Nucleus accumbens (tissue), 56 donors: ENCODE results near the gene RABGEF1.
"Not testable (repeated sequence)": the region's sequence is repeated elsewhere in the genome, so short reads cannot be mapped to it uniquely, and the experiment has no call there.

Experiments
- DNase-seq, 56 donors: peaks; one replicate each; lab custom pipeline; 2025; lab: John Stamatoyannopoulos, UW

RABGEF1 gene

GRCh38 chr7:66734006-66734405, 6.5 kb upstream of the RABGEF1 start:
- DNase-seq: no peak

DNA sequence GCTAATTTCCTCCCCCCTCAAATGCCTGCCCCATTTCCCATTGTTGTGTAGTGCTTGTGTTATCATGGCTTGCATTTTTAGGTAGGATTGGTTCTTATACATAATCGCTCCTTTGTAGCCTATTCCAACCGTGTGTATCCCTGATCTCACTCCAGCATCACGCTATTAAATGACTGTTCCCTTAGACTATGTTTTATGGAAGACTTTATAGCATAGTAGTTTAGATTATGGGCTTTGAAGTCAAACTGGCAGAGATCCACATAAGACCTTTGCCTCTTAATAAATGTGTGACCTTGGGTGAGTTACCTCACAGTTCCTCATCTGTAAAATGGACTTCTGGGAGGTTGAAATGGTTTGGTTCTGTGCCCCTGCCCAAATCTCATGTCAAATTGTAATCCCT, 5.4 kb upstream of the RABGEF1 start:
- no peak for DNase-seq

DNA sequence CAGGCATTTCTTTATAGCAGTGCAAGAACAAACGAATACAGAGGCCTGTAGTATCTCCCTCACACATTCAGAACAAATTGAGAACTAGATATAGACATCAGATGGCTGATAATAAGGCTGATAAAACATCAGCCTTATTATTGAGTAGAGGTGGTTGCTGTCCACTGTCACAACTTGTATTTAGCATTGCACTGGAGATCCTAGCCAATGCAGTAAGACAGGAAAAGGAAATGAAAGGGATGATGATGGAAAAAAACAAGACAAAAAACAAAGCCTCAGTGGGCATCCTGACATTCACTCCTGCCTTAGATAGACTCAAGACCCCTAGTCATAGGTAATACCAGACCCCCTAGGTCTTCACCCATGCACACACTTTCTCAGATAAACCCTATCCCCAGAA, 4.7 kb upstream of the RABGEF1 start:
- DNase-seq: no peak

- no peak for DNase-seq
Measured at GRCh38 chr7:66736892-66737291, 3.6 kb upstream of the RABGEF1 start.

- DNase-seq: no peak
Measured at GRCh38 chr7:66737667-66738066, 2.9 kb upstream of the RABGEF1 start.

GRCh38 chr7:66739477-66739876, 1.1 kb upstream of the RABGEF1 start:
- no peak for DNase-seq

DNA sequence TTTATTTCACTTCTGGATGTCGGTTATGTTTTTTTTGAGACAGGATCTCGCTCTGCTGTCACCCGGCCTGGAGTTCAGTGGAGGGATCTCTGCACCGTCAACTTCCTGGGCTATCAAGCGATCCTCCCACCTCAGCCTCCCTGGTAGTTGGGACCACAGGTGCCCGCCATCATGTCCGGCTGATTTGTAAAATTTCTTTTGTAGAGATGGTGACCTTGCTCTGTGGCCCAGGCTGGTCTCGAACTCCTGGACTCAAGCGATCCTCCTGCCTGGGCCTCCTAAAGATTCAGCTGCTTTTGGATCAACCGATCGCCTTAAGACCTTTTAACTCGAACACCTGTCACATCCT, 606 bp upstream of the RABGEF1 start:
- DNase-seq: peak in 1 of 56 donors; percentile 37

DNA sequence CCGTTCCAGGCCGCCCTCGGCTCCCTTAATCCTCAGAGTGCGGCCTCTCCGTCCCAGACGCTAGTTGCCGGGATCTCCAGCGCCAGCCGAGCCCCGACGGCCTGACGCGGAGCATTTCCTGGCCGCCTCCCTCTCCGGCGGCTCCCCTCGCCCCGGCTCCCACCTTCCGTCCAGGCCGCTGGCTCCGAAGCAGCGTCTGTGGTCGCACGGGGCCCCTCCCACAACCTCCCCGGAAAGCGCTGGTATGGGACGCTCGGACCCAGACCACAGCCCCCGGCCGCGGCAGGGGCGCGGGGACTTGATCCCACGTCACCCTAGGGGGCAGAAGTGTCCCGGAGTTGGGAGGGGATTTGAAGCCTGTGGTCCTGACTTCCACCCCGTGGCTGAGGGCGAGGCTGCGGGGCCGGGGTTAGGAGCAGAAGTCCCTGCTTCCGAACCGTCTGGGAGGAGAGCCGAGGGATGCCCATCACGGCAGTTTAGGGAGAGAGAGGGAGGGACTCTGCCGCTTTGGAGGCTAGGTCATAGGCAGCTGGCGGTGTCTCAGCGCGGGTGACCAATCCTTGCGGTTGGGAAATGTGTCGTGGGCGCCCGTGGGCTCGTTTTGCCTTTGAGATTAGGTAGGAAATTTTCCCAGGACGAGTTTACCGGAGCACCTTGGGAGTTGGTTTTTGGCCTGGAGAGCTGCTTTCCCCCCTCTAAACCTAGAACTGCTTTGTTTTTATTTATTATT, 612 bp downstream of the RABGEF1 start:
- DNase-seq: peak in 22 of 56 donors; percentile 12 to 74 (median 44)

DNA sequence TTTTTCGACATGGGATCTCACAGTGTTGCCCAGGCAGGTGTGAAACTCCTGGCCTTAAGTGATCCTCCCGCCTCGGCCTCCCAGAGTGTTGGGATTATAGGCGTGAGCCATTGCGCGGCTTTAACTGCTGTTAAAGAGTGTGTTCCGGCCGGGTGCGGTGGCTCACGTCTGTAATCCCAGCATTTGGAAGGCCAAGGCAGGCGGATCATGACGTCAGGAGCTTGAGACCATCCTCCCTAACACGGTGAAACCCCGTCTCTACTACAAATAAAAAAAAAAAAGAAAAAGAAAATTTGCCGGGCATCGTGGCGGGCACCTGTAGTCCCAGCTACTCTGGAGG, 1.1 kb downstream of the RABGEF1 start:
- no peak for DNase-seq

DNA sequence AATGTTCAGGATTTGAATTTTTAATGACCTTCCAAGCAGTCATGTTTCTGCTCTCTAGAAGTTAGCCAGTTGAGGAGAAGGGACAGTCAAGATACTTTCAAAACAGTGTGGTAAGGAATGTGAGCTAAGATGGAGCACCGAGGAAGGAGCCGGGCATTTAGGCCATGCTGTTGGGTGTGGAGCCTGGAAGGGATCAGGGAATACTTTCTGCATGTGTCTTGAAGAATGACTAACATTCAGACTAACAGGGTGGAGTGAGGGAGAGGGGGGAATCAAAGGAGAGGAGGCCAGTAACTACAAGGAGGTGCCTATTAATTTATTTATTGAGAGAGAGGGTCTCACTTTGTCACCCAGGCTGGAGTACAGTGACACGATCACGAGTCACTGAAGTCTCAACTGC, 1.8 kb downstream of the RABGEF1 start:
- DNase-seq: not testable (repeated sequence)

GRCh38 chr7:66743920-66744319, 3.4 kb downstream of the RABGEF1 start:
- no peak for DNase-seq

DNA sequence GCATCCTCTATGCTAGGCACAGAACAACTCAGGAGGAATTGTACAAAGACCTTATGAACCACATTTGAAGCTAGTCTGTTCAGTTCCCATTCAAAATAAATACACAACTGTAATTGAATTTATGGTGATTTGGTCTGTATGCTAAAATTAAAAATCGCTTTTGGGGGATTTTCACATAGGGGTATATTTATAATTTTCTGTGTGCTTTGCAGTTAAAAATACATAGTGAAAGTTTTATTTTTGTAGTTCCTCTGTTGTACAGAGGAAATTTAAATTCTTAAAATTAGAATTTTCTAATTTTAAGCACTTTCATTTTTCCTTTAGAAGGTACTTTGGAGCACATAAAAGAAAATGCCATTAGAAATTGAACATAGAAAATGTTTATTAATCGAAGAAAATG, 6.9 kb downstream of the RABGEF1 start:
- DNase-seq: no peak

DNA sequence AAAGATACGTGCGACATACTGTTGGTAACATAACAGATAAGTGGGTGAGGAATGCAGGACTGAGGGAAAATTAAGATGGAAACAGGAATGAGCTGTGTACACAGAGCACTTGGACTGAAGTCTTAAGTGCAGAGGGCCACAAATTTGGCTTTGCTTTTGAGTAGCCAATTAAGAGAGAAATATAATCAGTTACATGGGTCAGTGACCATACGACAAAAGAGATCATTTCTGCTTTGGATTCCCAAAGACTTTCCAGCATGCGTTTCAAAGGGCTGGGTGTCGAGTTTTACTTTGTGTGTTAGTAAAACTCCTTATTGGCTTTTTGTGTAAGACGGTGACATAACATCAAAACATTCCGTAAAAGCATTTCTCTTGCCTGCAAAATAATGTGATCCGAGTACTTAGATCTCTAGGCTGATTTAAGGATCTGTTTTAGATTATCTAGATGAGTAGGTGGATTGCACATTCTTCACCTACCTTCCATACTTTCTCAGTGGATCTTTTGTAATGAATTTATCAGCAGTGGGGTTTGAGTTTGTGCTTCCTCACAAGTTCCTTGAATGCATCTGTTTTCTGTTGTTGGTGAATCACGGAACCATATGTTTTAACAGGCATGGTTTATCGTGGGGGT, 7.5 kb downstream of the RABGEF1 start:
- DNase-seq: no peak

DNA sequence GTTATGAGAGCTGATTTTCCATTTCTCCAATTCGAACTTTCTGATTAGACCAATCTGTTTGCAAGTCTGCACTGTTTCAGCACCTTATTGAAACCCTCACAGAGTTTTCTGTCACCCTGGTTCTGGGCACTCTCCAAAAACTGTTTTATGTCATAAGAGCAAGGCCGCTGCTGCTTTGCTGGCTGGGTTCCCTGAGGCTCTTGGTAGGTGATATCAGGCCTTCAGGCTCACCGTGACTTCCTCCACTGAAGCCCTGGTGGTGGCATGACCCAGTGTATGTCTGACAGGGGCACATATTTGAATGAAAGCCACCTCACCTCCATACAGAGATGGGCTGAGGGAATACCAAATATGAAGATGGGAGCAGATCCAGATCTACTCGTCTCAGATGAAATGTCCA, 8.3 kb downstream of the RABGEF1 start:
- DNase-seq: peak in 1 of 56 donors; percentile 3

DNA sequence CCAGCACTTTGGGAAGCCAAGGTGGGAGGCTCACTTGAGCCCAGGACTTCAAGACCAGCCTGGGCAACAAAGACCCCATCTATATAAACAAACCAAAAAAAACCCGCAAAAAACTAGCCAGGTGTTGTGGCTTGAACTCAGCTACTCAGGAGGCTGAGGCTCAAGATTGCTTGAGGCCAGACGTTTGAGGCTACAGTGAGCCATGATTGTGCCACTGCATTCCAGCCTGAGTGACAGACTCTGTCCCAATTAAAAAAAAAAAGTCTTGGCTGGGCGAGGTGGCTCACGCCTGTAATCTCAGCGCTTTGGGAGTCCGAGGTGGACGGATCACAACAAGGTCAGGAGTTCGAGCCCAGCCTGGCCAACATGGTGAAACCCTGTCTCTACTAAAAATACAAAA, 11.4 kb downstream of the RABGEF1 start:
- no peak for DNase-seq

- no peak for DNase-seq
Measured at GRCh38 chr7:66754541-66754940, 14.0 kb downstream of the RABGEF1 start.

GRCh38 chr7:66755059-66755458, 14.5 kb downstream of the RABGEF1 start:
- not testable (repeated sequence) for DNase-seq

GRCh38 chr7:66756227-66756626, 15.7 kb downstream of the RABGEF1 start:
- DNase-seq: not testable (repeated sequence)

GRCh38 chr7:66756889-66757288, 16.4 kb downstream of the RABGEF1 start:
- no peak for DNase-seq

GRCh38 chr7:66757939-66758338, 17.4 kb downstream of the RABGEF1 start:
- no peak for DNase-seq

GRCh38 chr7:66758950-66759628, 18.6 kb downstream of the RABGEF1 start:
- DNase-seq: no peak

GRCh38 chr7:66763183-66763582, 22.6 kb downstream of the RABGEF1 start:
- DNase-seq: not testable (repeated sequence)
